Mononuclear cell (primary cell): Measurements from ENCODE around the gene SH2D3A. TPM values are rescaled to one million over a fixed set of nuclear protein-coding genes. Genes with fewer than 3 reads are reported as not detected.
"Not testable (repeated sequence)": the region's sequence is repeated elsewhere in the genome, so short reads cannot be mapped to it uniquely, and the experiment has no call there.

Source experiments
- H3K27me3 ChIP-seq: 2 replicates; pipeline ENCODE4 v1.6.0; 2011; ENCODE audit warnings: low read length, control low read depth; ENCODE audit not compliant: insufficient read depth
- H3K4me1 ChIP-seq: 2 replicates; pipeline ENCODE4 v1.5.1; 2011; ENCODE audit warnings: mild to moderate bottlenecking, low read length, control low read depth; ENCODE audit not compliant: insufficient read depth
- H3K4me3 ChIP-seq: 2 replicates; pipeline ENCODE4 v1.5.1; 2011; ENCODE audit warnings: mild to moderate bottlenecking, low read length, moderate library complexity
- H3K9me3 ChIP-seq: 2 replicates; pipeline ENCODE4 v1.5.1; 2011; ENCODE audit warnings: low read depth, mild to moderate bottlenecking, control low read depth, low read length
- total RNA-seq: library from RNA; depleted of rRNA; stranded (reverse); fragments of >200 nt; gene quantifications from one replicate; pipeline ENCODE4 v1.2.3, GENCODE V29; 2012

The SH2D3A gene
- total RNA-seq, 1 donor, result 14.0 TPM

GRCh38 chr19:6773323-6773931, 6.2 kb upstream of the SH2D3A start:
- Histone ChIP-seq H3K4me3 (peak overlapping the region; percentile 100), H3K27me3 (no peaks in the 10 kb centered on the region), H3K9me3 (no peaks in the 10 kb centered on the region), H3K4me1 (peaks cover 52% of the 10 kb centered on the region)

DNA sequence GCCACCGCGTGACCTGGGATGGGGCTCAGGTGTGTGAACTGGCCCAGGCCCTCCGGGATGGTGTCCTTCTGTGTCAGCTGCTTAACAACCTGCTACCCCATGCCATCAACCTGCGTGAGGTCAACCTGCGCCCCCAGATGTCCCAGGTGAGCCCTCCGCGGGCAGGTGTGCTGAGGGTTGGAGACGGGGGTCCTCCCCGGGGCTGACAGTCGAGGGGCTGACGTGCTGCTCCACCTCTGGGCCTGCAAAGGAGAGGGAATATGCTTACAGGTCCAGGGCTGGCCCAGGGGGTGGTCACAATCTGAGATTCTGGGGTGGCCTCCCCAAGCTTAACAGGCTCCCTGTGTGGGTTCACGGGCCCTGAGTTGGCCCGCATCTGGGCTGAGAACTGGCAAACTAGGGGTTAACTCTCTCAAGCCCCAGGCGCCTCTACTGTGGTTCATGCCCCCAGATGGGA, 5.7 kb upstream of the SH2D3A start:
- Histone ChIP-seq H3K4me1 (peaks cover 52% of the 10 kb centered on the region), H3K27me3 (no peaks in the 10 kb centered on the region), H3K9me3 (no peaks in the 10 kb centered on the region), H3K4me3 (peak overlapping the region; percentile 100)

DNA sequence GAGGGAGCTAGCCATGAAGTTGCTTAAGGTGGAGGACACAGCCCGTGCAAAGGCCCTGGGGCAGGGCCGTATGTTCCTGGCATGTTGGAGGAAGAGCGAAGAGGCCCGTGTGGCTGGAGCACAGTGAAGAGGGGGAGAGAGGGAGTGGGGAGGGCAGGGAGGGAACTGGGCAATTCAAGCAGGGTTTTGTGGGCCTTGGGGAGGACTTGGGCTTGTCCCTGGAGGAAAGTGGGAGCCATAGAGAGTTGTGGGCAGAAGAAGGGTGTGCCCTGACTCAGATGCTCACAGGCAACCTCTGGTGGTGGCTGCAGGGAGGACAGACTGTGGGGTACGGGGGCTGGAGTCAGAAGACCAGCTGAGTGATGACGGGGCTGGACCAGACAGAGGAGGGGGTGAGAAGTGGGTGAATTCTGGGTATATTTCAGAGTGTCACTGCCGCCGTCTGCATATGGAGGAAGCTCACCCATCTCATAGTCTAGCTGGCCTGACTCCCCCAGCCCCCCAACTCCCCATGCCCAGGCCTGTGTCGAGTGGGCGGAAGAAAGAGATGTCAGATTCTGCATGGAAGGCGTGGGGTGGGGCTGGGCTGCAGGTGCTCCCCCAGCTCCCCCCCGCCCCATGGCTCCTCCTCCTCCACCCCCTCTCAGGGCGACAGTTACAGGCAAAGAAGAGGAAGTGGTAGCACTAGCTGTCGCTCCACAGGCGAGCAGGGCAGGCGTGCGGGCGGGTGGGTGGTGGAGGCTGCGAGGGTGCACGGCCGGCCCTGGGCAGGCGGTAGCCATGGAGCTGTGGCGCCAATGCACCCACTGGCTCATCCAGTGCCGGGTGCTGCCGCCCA, 5.0 kb upstream of the SH2D3A start, which contains the start of gene VAV1:
Gene VAV1, plus strand, starts transcription at position 681 of the 838 bp plus-strand sequence. Its CDS starts 100 bp downstream, at position 781.
- no peaks in the 10 kb centered on the region for H3K9me3 ChIP-seq
- H3K4me3 ChIP-seq, result peak within 1 kb of the TSS; percentile 100
- H3K4me1 ChIP-seq, result peaks cover 52% of the 10 kb centered on the region
- H3K27me3 ChIP-seq, result no peaks in the 10 kb centered on the region

DNA sequence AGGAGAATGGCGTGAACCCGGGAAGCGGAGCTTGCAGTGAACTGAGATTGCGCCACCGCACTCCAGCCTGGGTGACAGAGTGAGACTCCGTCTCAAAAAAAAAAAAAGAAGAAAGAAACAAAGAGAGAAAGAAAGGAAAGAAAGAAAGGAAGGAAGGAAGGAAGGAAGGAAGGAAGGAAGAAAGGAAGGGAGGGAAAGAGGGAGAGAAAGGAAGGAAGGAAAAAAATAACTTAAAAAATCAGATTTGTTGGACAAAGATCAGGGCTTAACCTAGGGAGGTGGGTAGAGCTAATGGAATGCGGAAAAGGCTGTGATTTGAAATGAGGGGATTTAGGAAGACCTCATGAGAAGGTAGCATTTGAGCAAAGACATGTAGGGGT, 4.4 kb upstream of the SH2D3A start:
- H3K4me1 ChIP-seq, result peaks cover 55% of the 10 kb centered on the region
- not testable (repeated sequence) for H3K4me3 ChIP-seq, H3K27me3 ChIP-seq, H3K9me3 ChIP-seq

- no peaks in the 10 kb centered on the region for H3K27me3 ChIP-seq
- H3K9me3 ChIP-seq, result no peaks in the 10 kb centered on the region
- H3K4me3 ChIP-seq, result no peak overlapping the region
- H3K4me1 ChIP-seq, result peaks cover 53% of the 10 kb centered on the region
These were observed 1.9 kb upstream of the SH2D3A start for GRCh38 chr19:6769006-6769619.

DNA sequence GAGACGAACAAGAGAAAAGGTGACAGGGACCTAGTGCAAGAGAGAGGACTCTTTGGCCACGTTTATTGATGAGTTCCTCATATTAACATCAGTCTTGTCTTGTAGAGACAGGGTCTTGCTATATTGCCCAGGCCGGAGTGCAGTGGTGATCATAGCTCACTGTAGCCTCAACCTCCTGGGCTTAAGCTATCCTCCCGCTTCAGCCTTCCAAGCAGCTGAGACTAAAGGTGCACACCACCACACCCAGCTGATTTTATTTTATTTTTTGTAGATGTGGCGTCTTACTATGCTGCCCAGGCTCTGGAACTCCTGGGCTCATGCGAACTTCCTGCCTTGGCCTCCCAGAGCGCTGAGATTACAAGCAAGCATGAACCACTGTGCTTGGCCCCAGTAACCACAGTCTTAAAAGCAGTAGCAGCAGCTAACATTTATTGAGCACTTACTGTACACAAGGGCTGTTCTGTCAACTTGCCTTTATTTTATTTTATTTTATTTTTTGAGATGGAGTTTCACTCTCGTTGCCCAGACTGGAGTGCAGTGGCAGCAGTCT, 1.1 kb upstream of the SH2D3A start:
- H3K4me1 ChIP-seq, result peaks cover 53% of the 10 kb centered on the region
- peak overlapping the region; percentile 51 for H3K4me3 ChIP-seq
- no peaks in the 10 kb centered on the region for H3K27me3 ChIP-seq
- no peaks in the 10 kb centered on the region for H3K9me3 ChIP-seq

DNA sequence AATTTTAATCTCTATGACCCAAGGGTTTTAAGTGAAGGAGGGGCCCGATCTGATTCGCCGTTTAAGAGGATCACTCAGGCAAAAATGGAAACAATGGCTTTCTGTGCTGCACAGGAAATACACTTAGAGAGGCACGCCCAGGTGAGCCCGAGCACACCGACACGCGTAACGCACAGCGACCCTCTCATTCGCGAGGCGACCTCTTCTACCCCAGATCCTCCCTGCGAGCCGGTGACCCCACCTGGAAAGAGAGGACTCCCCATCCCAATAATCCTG, 216 bp downstream of the SH2D3A start:
- H3K4me3 ChIP-seq, result peak overlapping the region; percentile 51
- H3K4me1 ChIP-seq, result peaks cover 48% of the 10 kb centered on the region

GRCh38 chr19:6766357-6767080, 716 bp downstream of the SH2D3A start:
- peak overlapping the region; percentile 51 for H3K4me3 ChIP-seq
- H3K27me3 ChIP-seq, result no peaks in the 10 kb centered on the region
- H3K9me3 ChIP-seq, result no peaks in the 10 kb centered on the region
- H3K4me1 ChIP-seq, result peaks cover 44% of the 10 kb centered on the region

More for the DNA sequence above, 216 bp downstream of the SH2D3A start:
- H3K27me3 ChIP-seq, result no peaks in the 10 kb centered on the region
- H3K9me3 ChIP-seq, result no peaks in the 10 kb centered on the region

- Histone ChIP-seq H3K4me3 (no peak overlapping the region), H3K4me1 (peaks cover 44% of the 10 kb centered on the region)
These were observed 1.4 kb downstream of the SH2D3A start for GRCh38 chr19:6765738-6766356.

DNA sequence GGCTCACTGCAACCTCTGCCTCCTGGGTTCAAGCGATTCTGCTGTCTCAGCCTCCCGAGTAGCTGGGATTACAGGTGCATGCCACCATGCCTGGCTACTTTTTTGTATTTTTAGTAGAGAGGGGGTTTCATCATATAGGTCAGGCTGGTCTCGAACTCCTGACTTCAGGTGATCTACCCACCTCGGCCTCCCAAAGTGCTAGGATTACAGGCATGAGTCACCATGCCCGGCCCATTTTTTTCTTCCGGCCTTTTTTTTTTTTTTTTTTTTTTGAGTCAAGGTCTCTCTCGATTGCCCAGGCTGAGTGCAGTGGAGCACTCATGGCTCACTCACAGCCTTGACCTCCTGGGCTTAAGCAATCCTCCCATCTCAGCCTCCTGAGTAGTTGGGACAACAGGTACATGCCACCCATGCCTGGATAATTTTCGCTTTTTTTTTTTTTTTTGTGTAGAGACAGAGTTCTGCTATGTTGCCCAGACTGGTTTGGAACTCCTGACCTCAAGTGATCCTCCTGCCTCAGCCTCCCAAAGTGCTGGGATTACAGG, 4.9 kb downstream of the SH2D3A start:
- H3K4me1 ChIP-seq, result peaks cover 23% of the 10 kb centered on the region
- not testable (repeated sequence) for H3K27me3 ChIP-seq, H3K4me3 ChIP-seq, H3K9me3 ChIP-seq

More at GRCh38 chr19:6765738-6766356, 1.4 kb downstream of the SH2D3A start:
- no peaks in the 10 kb centered on the region for H3K27me3 ChIP-seq
- no peaks in the 10 kb centered on the region for H3K9me3 ChIP-seq

GRCh38 chr19:6761053-6761676, 6.1 kb downstream of the SH2D3A start:
- H3K4me1 ChIP-seq, result peaks cover 11% of the 10 kb centered on the region
- H3K27me3 ChIP-seq, result no peaks in the 10 kb centered on the region

GRCh38 chr19:6760606-6761005, 6.6 kb downstream of the SH2D3A start:
- Histone ChIP-seq H3K4me3 (no peak overlapping the region), H3K4me1 (peaks cover 5% of the 10 kb centered on the region), H3K27me3 (no peaks in the 10 kb centered on the region), H3K9me3 (no peaks in the 10 kb centered on the region)

More at GRCh38 chr19:6761053-6761676, 6.1 kb downstream of the SH2D3A start:
- no peaks in the 10 kb centered on the region for H3K9me3 ChIP-seq
- no peak overlapping the region for H3K4me3 ChIP-seq

DNA sequence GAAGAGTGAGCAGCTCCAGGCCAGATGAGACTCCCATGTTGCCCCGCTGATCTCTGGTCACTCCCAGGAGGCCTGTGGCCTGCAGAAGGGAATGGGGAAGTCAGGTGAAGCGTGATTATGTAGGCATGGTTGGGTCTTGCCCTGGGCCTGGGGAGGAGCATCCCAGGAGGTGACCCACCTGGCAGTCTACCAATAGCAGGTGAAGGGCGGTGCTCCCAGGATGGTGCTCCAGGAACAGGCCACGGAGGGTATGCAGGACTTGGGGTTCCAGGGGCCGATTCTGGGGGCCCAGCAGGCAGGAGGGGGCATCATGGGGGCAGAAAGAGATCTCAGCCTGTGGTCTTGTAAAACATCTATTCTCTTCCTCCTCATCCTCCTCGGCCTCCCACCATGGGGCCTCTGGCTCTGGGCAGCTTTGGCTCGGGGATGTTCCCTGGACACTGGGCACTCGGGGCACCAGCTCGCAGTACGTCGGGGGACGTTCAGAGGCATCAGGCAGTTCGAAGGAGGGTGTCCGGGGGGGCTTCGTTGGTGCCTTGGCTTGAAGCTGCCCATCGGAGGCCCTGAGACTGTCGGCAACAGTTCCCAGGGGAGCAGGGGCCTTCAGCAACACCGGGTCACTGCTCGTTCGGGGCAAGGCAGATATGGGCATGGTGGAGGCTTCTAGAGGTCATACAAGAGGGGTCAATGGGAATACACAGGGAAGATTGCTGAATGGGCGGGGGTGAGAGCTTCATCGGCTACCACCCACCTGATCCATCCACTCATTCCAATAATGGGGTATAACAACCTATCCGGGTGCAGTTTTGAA, 12.4 kb downstream of the SH2D3A start:
- Histone ChIP-seq H3K4me1 (peaks cover 15% of the 10 kb centered on the region), H3K4me3 (no peak overlapping the region), H3K27me3 (no peaks in the 10 kb centered on the region), H3K9me3 (no peaks in the 10 kb centered on the region)
